ENCODE measurements around the gene SPACA4.

Gene SPACA4

GRCh38 chr19:48623556-48624066 lies 17.1 kb downstream of the SPACA4 start:
- no peak overlapping the region for H2AFZ ChIP-seq (ENCODE audit: low read length)
- H3K9me2 ChIP-seq (replicated peaks; ENCODE audit: low read depth, low read length) = no peaks in the 10 kb centered on the region
- H3K4me2 ChIP-seq (ENCODE audit: low read depth, low read length, poor library complexity, severe bottlenecking) = peak overlapping the region; percentile 75

GRCh38 chr19:48624067-48624594 lies 17.6 kb downstream of the SPACA4 start:
- no peaks in the 10 kb centered on the region for H3K9me2 ChIP-seq (replicated peaks; ENCODE audit: low read depth, low read length)
- no peaks in the 10 kb centered on the region for H3K27me3 ChIP-seq (ENCODE audit: insufficient read depth, low read length, poor library complexity, severe bottlenecking)
- no peak for TF ChIP-seq EZH2phosphoT487 (IDR thresholded peaks at IDR 0.05; ENCODE audit: borderline replicate concordance)
- no peak for TF ChIP-seq CTCF (conservative IDR thresholded peaks at IDR 0.05; ENCODE audit: low read length)
- H3K4me1 ChIP-seq (ENCODE audit: insufficient read depth, low read length, poor library complexity, severe bottlenecking) = peaks cover 23% of the 10 kb centered on the region
- no peaks in the 10 kb centered on the region for H3K9me3 ChIP-seq (ENCODE audit: insufficient read depth, low read depth, low read length)
- no peak overlapping the region for H2AFZ ChIP-seq (ENCODE audit: low read length)
- H3K4me2 ChIP-seq (ENCODE audit: low read depth, low read length, poor library complexity, severe bottlenecking) = peak overlapping the region; percentile 87
- H3K9ac ChIP-seq (ENCODE audit: low read depth, low read length, poor library complexity, severe bottlenecking) = peak overlapping the region; percentile 76
- H3K4me3 ChIP-seq (ENCODE audit: low read length, poor library complexity, severe bottlenecking) = peak overlapping the region; percentile 74
- no peaks in the 10 kb centered on the region for H3F3A ChIP-seq (ENCODE audit: low read depth)
- H4K20me1 ChIP-seq (ENCODE audit: insufficient read depth, low read length, poor library complexity, severe bottlenecking) = peaks cover 4% of the 10 kb centered on the region
- H3K79me2 ChIP-seq (ENCODE audit: insufficient read depth, low read length) = peaks cover 19% of the 10 kb centered on the region
- H3K36me3 ChIP-seq (ENCODE audit: insufficient read depth, low read length) = no peaks in the 10 kb centered on the region

More at GRCh38 chr19:48623556-48624066, 17.1 kb downstream of the SPACA4 start:
- Histone ChIP-seq H3K9me3 (ENCODE audit: insufficient read depth, low read depth, low read length) (no peaks in the 10 kb centered on the region), H3F3A (ENCODE audit: low read depth) (no peaks in the 10 kb centered on the region), H3K9ac (ENCODE audit: low read depth, low read length, poor library complexity, severe bottlenecking) (peak overlapping the region; percentile 73), H3K79me2 (ENCODE audit: insufficient read depth, low read length) (peaks cover 23% of the 10 kb centered on the region), H3K27me3 (ENCODE audit: insufficient read depth, low read length, poor library complexity, severe bottlenecking) (peaks cover 5% of the 10 kb centered on the region), H3K36me3 (ENCODE audit: insufficient read depth, low read length) (no peaks in the 10 kb centered on the region), H3K4me3 (ENCODE audit: low read length, poor library complexity, severe bottlenecking) (peak overlapping the region; percentile 70), H4K20me1 (ENCODE audit: insufficient read depth, low read length, poor library complexity, severe bottlenecking) (peaks cover 5% of the 10 kb centered on the region), H3K4me1 (ENCODE audit: insufficient read depth, low read length, poor library complexity, severe bottlenecking) (peaks cover 23% of the 10 kb centered on the region)
- TF ChIP-seq CTCF (conservative IDR thresholded peaks at IDR 0.05; ENCODE audit: low read length) = no peak

GRCh38 chr19:48624791-48625723 lies 18.5 kb downstream of the SPACA4 start:
- TF ChIP-seq EZH2phosphoT487 (IDR thresholded peaks at IDR 0.05; ENCODE audit: borderline replicate concordance) (no peak), CTCF (conservative IDR thresholded peaks at IDR 0.05; ENCODE audit: low read length) (no peak)
- Histone ChIP-seq H2AFZ (ENCODE audit: low read length) (no peak overlapping the region), H3K36me3 (ENCODE audit: insufficient read depth, low read length) (no peaks in the 10 kb centered on the region), H3K9ac (ENCODE audit: low read depth, low read length, poor library complexity, severe bottlenecking) (peak overlapping the region; percentile 76), H3K4me1 (ENCODE audit: insufficient read depth, low read length, poor library complexity, severe bottlenecking) (peaks cover 18% of the 10 kb centered on the region), H3F3A (ENCODE audit: low read depth) (no peaks in the 10 kb centered on the region), H3K9me3 (ENCODE audit: insufficient read depth, low read depth, low read length) (no peaks in the 10 kb centered on the region), H3K9me2 (replicated peaks; ENCODE audit: low read depth, low read length) (no peaks in the 10 kb centered on the region), H4K20me1 (ENCODE audit: insufficient read depth, low read length, poor library complexity, severe bottlenecking) (peaks cover 4% of the 10 kb centered on the region), H3K4me3 (ENCODE audit: low read length, poor library complexity, severe bottlenecking) (peak overlapping the region; percentile 74), H3K79me2 (ENCODE audit: insufficient read depth, low read length) (peaks cover 14% of the 10 kb centered on the region), H3K4me2 (ENCODE audit: low read depth, low read length, poor library complexity, severe bottlenecking) (peak overlapping the region; percentile 87), H3K27me3 (ENCODE audit: insufficient read depth, low read length, poor library complexity, severe bottlenecking) (no peaks in the 10 kb centered on the region)
